Left ventricle myocardium inferior (tissue), 1 donor: ENCODE measurements around the gene PTPRM. TPM values are rescaled to one million over a fixed set of nuclear protein-coding genes. Genes with fewer than 3 reads are reported as not detected.

Experiments used
- DNase-seq: peaks from one replicate; pipeline ENCODE4 v3.0.0-alpha.2; 2020
- H3K27ac ChIP-seq: fragments of 200-600 bp; replicated peaks from 2 replicates; pipeline ENCODE4 v1.8.0; 2021
- H3K27me3 ChIP-seq: fragments of 200-600 bp; 2 replicates; pipeline ENCODE4 v1.8.0; 2021; ENCODE audit warnings: low read depth
- H3K36me3 ChIP-seq: fragments of 200-600 bp; 2 replicates; pipeline ENCODE4 v1.8.0; 2021
- H3K4me1 ChIP-seq: fragments of 200-600 bp; 2 replicates; pipeline ENCODE4 v1.8.0; 2021
- H3K4me3 ChIP-seq: fragments of 200-600 bp; 2 replicates; pipeline ENCODE4 v1.8.0; 2021; ENCODE audit warnings: mild to moderate bottlenecking, moderate library complexity
- H3K9me3 ChIP-seq: fragments of 200-600 bp; replicated peaks from 2 replicates; pipeline ENCODE4 v1.8.0; 2021
- intact Hi-C: fragments of 100-400 bp; cut with micrococcal nuclease; formaldehyde crosslinking; loops from one replicate; pipeline ENCODE4 v1.11.0; 2022
- total RNA-seq: library from RNA; stranded (reverse); fragmentation: NEBNext Ultra II Directional; extraction: Animal tissue kit (Norgen Biotek cat#: 25700); gene quantifications from one replicate; pipeline ENCODE4 v1.2.1, GENCODE V29; 2021
- TF ChIP-seq, protein P1 (sequence below): fragments of 200-600 bp; IDR thresholded peaks from 2 replicates; pipeline ENCODE4 v1.8.0; 2021; ENCODE audit warnings: antibody characterized with exemption, mild to moderate bottlenecking, borderline replicate concordance
- donor health status: DM: no; HTN: yes; CAD: no; lungs with severe emphysema.

The PTPRM gene
- total RNA-seq, 1 donor from 2014 or later: 132 TPM

DNA sequence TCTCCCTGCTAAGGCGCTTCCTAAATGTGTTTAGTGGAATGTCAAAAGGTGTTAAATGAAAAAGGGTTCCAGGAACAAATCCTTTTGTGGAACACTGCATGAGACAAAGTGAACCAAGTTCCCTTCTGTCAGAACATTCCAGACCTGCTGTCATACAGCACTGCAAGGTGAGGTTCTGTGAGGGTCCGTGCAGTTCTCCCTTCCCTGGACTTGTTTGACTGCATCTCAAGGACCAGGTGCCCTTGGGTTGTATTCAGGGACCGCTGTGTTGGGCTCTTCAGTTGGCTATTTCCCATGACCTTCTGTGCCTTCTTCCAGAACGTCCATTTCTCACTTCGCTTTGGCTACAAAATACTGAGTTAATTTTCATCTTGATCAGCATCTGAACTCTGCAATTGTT is 328.2 kb downstream of the PTPRM start:
- Histone ChIP-seq H3K27ac (peak overlapping the region; percentile 24), H3K4me1 (peaks cover 57% of the 10 kb centered on the region), H3K27me3 (no peaks in the 10 kb centered on the region), H3K9me3 (no peaks in the 10 kb centered on the region), H3K36me3 (no peaks in the 10 kb centered on the region), H3K4me3 (no peak overlapping the region)
- TF ChIP-seq, protein P1, sequence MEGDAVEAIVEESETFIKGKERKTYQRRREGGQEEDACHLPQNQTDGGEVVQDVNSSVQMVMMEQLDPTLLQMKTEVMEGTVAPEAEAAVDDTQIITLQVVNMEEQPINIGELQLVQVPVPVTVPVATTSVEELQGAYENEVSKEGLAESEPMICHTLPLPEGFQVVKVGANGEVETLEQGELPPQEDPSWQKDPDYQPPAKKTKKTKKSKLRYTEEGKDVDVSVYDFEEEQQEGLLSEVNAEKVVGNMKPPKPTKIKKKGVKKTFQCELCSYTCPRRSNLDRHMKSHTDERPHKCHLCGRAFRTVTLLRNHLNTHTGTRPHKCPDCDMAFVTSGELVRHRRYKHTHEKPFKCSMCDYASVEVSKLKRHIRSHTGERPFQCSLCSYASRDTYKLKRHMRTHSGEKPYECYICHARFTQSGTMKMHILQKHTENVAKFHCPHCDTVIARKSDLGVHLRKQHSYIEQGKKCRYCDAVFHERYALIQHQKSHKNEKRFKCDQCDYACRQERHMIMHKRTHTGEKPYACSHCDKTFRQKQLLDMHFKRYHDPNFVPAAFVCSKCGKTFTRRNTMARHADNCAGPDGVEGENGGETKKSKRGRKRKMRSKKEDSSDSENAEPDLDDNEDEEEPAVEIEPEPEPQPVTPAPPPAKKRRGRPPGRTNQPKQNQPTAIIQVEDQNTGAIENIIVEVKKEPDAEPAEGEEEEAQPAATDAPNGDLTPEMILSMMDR: no peak
- DNase-seq: no peak
- intact Hi-C loops: no loop called here

DNA sequence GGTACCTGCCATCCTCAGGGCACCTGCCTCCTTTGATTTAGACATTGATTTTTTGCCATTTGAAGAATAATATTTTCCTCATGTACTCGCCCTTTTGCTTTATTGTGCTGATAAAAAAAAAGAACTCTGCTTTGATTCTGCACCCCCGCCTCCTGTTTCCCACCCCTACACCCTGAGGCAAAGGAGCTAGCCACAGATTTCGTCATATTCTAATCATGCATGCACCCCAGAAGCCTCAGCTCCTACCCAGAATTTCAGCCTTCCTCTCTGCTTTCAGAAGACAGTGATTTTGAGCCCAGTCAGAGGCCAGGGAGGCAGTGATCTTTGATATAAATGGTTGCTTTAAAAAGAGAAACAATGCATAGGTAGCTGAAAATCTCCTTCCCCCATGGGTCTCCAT is 329.0 kb downstream of the PTPRM start:
- intact Hi-C loops: no loop called here
- no peaks in the 10 kb centered on the region for H3K36me3 ChIP-seq
- peaks cover 63% of the 10 kb centered on the region for H3K4me1 ChIP-seq
- H3K4me3 ChIP-seq: no peak overlapping the region
- DNase-seq: no peak
- peak overlapping the region; percentile 49 for H3K27ac ChIP-seq
- H3K9me3 ChIP-seq: no peaks in the 10 kb centered on the region
- TF ChIP-seq, protein P1: no peak
- H3K27me3 ChIP-seq: no peaks in the 10 kb centered on the region

DNA sequence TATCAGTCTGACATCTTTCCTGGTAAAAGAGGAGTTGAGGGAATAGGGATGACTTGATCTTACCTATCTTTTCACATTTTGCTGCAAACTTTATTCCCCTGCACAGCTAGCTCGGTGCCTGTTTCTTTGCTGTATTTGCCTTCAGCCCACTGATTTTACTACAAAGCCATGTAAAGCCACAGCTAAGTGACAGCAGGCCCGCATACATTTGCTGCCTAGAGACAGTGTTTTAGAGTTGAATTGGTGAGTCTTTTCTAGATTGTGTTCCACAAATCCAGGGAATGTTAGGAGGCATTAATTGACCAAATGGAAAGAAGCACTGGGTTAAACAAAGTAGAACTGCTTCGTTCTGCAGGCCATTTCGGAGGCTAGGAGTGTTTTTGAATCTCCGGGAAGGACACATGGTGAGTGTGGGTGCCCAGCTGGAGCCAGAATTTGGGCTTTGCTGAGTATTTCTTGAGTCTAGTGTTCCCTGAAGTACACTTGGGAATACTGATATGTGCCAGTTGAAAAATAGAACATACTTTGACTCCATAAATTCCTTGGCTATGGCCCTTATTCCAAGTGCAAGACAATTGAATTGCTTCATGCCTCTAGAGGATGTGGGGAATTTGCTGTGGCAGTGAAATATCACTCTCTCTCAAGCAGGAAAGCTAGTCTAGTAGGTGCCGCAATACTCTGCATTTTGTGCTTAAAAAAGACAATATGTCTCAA is 329.8 kb downstream of the PTPRM start:
- peaks cover 66% of the 10 kb centered on the region for H3K4me1 ChIP-seq
- TF ChIP-seq, protein P1: no peak
- H3K36me3 ChIP-seq: no peaks in the 10 kb centered on the region
- H3K27me3 ChIP-seq: no peaks in the 10 kb centered on the region
- H3K27ac ChIP-seq: peak overlapping the region; percentile 49
- H3K4me3 ChIP-seq: no peak overlapping the region
- H3K9me3 ChIP-seq: no peaks in the 10 kb centered on the region
- intact Hi-C loops: no loop called here
- DNase-seq: no peak

DNA sequence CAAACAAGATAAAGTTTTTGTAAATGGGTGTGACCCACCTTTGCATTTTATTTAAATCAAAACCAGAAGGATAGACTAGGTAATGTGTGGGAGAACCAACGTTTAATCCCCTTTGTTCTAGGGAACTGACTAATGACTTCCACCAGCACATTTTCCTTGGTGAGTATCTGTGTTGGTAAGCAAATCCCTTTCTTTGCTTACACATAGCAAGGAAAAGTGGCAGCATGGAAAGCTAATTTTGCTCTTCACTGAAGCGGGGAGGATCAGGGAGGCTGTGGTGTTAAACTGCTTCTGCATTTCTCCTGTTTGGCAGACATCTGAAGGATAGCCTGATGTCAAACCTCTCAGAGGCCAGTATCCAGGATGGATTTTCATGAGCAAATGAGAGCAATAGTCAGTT is 331.1 kb downstream of the PTPRM start:
- TF ChIP-seq, protein P1: no peak
- intact Hi-C loops: no loop called here

DNA sequence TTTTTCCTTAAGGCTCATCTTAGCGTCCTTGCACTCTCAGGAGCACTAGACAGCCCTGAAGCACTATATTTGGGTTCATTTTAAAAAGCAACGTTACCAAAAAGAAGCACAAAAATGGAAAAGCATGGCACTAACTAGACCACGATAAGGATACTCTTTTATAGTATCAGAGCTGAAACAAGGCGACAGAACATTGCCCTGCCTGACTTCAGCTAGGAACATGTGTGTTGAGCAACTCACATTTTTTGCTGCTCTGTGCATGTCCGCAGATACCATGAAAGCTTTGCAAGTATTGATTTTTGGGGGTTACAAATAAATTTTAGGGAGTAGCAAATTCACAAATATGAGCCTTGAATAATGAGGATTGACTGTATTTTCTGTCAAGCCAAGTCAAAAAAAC is 332.0 kb downstream of the PTPRM start:
- H3K27me3 ChIP-seq: no peaks in the 10 kb centered on the region
- DNase-seq: no peak
- TF ChIP-seq, protein P1: no peak
- no peaks in the 10 kb centered on the region for H3K9me3 ChIP-seq
- intact Hi-C loops: no loop called here
- no peak overlapping the region for H3K27ac ChIP-seq
- no peak overlapping the region for H3K4me3 ChIP-seq
- H3K4me1 ChIP-seq: peaks cover 79% of the 10 kb centered on the region
- H3K36me3 ChIP-seq: no peaks in the 10 kb centered on the region

More for the DNA sequence above, 331.1 kb downstream of the PTPRM start:
- Histone ChIP-seq H3K27me3 (no peaks in the 10 kb centered on the region), H3K4me1 (peaks cover 75% of the 10 kb centered on the region), H3K9me3 (no peaks in the 10 kb centered on the region), H3K4me3 (no peak overlapping the region), H3K36me3 (no peaks in the 10 kb centered on the region), H3K27ac (peak overlapping the region; percentile 49)
- no peak for DNase-seq
